ENCODE data around the gene ADGRA3. TPM values are rescaled to one million over a fixed set of nuclear protein-coding genes. Genes with fewer than 3 reads are reported as not detected.

The ADGRA3 gene
- total and polyA plus RNA-seq, 2 experiments from 2014 or later, result 16.2 to 73.9 TPM

GRCh38 chr4:22471999-22472461 is 43.8 kb downstream of the ADGRA3 start (continued):
- TF ChIP-seq, protein P1, sequence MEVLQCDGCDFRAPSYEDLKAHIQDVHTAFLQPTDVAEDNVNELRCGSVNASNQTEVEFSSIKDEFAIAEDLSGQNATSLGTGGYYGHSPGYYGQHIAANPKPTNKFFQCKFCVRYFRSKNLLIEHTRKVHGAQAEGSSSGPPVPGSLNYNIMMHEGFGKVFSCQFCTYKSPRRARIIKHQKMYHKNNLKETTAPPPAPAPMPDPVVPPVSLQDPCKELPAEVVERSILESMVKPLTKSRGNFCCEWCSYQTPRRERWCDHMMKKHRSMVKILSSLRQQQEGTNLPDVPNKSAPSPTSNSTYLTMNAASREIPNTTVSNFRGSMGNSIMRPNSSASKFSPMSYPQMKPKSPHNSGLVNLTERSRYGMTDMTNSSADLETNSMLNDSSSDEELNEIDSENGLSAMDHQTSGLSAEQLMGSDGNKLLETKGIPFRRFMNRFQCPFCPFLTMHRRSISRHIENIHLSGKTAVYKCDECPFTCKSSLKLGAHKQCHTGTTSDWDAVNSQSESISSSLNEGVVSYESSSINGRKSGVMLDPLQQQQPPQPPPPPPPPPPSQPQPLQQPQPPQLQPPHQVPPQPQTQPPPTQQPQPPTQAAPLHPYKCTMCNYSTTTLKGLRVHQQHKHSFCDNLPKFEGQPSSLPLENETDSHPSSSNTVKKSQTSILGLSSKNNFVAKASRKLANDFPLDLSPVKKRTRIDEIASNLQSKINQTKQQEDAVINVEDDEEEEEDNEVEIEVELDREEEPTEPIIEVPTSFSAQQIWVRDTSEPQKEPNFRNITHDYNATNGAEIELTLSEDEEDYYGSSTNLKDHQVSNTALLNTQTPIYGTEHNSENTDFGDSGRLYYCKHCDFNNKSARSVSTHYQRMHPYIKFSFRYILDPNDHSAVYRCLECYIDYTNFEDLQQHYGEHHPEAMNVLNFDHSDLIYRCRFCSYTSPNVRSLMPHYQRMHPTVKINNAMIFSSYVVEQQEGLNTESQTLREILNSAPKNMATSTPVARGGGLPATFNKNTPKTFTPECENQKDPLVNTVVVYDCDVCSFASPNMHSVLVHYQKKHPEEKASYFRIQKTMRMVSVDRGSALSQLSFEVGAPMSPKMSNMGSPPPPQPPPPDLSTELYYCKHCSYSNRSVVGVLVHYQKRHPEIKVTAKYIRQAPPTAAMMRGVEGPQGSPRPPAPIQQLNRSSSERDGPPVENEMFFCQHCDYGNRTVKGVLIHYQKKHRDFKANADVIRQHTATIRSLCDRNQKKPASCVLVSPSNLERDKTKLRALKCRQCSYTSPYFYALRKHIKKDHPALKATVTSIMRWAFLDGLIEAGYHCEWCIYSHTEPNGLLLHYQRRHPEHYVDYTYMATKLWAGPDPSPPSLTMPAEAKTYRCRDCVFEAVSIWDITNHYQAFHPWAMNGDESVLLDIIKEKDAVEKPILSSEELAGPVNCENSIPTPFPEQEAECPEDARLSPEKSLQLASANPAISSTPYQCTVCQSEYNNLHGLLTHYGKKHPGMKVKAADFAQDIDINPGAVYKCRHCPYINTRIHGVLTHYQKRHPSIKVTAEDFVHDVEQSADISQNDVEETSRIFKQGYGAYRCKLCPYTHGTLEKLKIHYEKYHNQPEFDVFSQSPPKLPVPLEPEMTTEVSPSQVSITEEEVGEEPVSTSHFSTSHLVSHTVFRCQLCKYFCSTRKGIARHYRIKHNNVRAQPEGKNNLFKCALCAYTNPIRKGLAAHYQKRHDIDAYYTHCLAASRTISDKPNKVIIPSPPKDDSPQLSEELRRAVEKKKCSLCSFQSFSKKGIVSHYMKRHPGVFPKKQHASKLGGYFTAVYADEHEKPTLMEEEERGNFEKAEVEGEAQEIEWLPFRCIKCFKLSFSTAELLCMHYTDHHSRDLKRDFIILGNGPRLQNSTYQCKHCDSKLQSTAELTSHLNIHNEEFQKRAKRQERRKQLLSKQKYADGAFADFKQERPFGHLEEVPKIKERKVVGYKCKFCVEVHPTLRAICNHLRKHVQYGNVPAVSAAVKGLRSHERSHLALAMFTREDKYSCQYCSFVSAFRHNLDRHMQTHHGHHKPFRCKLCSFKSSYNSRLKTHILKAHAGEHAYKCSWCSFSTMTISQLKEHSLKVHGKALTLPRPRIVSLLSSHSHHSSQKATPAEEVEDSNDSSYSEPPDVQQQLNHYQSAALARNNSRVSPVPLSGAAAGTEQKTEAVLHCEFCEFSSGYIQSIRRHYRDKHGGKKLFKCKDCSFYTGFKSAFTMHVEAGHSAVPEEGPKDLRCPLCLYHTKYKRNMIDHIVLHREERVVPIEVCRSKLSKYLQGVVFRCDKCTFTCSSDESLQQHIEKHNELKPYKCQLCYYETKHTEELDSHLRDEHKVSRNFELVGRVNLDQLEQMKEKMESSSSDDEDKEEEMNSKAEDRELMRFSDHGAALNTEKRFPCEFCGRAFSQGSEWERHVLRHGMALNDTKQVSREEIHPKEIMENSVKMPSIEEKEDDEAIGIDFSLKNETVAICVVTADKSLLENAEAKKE (CRISPR knock-in tag; IDR thresholded peaks at IDR 0.05), result no peak
- TF ChIP-seq POLR2AphosphoS5 (IDR thresholded peaks at IDR 0.05; ENCODE audit: low read depth), result no peak
- no peak for TF ChIP-seq EZH2 (IDR thresholded peaks at IDR 0.05; ENCODE audit: low read depth, unreplicated experiment)
- TF ChIP-seq JUNB (IDR thresholded peaks at IDR 0.05; ENCODE audit: unreplicated experiment), result no peak
- TF ChIP-seq ZNF331 (CRISPR knock-in tag; IDR thresholded peaks at IDR 0.05; ENCODE audit: low read depth), result no peak

DNA sequence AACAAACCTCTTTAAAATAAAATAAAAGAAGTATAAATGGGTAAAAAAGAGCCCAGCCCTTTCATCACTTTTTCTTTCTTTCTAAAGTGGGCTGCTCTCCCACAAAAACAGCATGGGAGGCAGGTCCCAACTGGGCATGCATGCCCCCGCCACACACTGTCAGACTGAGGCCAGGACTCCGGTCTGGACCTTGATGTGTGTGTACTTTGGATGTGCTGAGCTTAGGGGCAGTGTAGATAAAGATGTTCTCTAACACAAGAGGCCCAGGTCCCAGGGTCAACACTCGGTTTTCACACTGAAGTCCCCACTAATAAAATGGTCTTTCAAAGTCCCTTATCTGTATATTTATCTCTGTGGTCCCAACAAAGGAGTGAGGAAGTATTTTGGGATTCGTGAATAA is 44.4 kb downstream of the ADGRA3 start:
- Mint-ChIP-seq H3K27me3 (ENCODE audit: insufficient read depth, low read depth, poor library complexity) (no peaks in the 10 kb centered on the region), H3K9me3 (no peaks in the 10 kb centered on the region), H3K4me3 (no peak overlapping the region), H3K27ac (no peak overlapping the region), H3K36me3 (ENCODE audit: low read depth) (peaks cover 40% of the 10 kb centered on the region), H3K4me1 (peaks cover 20% of the 10 kb centered on the region)
- Histone ChIP-seq H3K4me3 (no peak overlapping the region), H3K79me2 (replicated peaks; ENCODE audit: insufficient read depth) (peaks cover 51% of the 10 kb centered on the region), H2AFZ (no peak overlapping the region), H3K36me3 (ENCODE audit: insufficient read depth) (peaks cover 4% of the 10 kb centered on the region; the same call in 1 of the 2 replicates), H3K4me2 (no peak overlapping the region), H3F3A (replicated peaks; ENCODE audit: low read depth) (no peaks in the 10 kb centered on the region), H3K4me1 (ENCODE audit: insufficient read depth) (peaks cover 16% of the 10 kb centered on the region), H3K27me3 (ENCODE audit: insufficient read depth) (no peaks in the 10 kb centered on the region), H4K20me1 (replicated peaks; ENCODE audit: insufficient read depth) (peaks cover 17% of the 10 kb centered on the region; the same call in 1 of the 2 replicates), H3K9me2 (ENCODE audit: insufficient read depth) (no peaks in the 10 kb centered on the region; the same call in 1 of the 2 replicates), H3K27ac (ENCODE audit: low read depth) (no peak overlapping the region)
- ATAC-seq (no peak), DNase-seq (ENCODE audit: low spot score) (no peak)
- TF ChIP-seq ZNF331 (CRISPR knock-in tag; IDR thresholded peaks at IDR 0.05; ENCODE audit: low read depth), result no peak
- TF ChIP-seq CREB1 (CRISPR knock-in tag; IDR thresholded peaks at IDR 0.05; ENCODE audit: low read depth), result no peak
- TF ChIP-seq, protein P2, sequence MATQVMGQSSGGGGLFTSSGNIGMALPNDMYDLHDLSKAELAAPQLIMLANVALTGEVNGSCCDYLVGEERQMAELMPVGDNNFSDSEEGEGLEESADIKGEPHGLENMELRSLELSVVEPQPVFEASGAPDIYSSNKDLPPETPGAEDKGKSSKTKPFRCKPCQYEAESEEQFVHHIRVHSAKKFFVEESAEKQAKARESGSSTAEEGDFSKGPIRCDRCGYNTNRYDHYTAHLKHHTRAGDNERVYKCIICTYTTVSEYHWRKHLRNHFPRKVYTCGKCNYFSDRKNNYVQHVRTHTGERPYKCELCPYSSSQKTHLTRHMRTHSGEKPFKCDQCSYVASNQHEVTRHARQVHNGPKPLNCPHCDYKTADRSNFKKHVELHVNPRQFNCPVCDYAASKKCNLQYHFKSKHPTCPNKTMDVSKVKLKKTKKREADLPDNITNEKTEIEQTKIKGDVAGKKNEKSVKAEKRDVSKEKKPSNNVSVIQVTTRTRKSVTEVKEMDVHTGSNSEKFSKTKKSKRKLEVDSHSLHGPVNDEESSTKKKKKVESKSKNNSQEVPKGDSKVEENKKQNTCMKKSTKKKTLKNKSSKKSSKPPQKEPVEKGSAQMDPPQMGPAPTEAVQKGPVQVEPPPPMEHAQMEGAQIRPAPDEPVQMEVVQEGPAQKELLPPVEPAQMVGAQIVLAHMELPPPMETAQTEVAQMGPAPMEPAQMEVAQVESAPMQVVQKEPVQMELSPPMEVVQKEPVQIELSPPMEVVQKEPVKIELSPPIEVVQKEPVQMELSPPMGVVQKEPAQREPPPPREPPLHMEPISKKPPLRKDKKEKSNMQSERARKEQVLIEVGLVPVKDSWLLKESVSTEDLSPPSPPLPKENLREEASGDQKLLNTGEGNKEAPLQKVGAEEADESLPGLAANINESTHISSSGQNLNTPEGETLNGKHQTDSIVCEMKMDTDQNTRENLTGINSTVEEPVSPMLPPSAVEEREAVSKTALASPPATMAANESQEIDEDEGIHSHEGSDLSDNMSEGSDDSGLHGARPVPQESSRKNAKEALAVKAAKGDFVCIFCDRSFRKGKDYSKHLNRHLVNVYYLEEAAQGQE (IDR thresholded peaks at IDR 0.05; ENCODE audit: unreplicated experiment), result no peak
- no peak for TF ChIP-seq POLR2AphosphoS5 (IDR thresholded peaks at IDR 0.05; ENCODE audit: low read depth)

Measured in GM23338 (cell line).